ENCODE data around the gene SPIB.

SPIB gene

GRCh38 chr19:50476224-50476906 is 57.6 kb downstream of the SPIB start, which contains the start of the genes EMC10 and GARIN5A:
Gene EMC10 (plus strand): TSS chr19:50476507. CDS start chr19:50476545, 38 bp downstream.
Gene GARIN5A (minus strand): TSS chr19:50476848. CDS start chr19:50476388, 460 bp downstream.
- Histone ChIP-seq H3K27me3 (replicated peaks) (no peaks in the 10 kb centered on the region), H3K4me3 (ENCODE audit: low read depth, low read length) (peak within 1 kb of the TSS; percentile 87), H3K27ac (peak within 1 kb of the TSS; percentile 10), H3K36me3 (replicated peaks) (peaks cover 10% of the 10 kb centered on the region)
- DNase-seq = peak; percentile 92
- TF ChIP-seq, protein P1, sequence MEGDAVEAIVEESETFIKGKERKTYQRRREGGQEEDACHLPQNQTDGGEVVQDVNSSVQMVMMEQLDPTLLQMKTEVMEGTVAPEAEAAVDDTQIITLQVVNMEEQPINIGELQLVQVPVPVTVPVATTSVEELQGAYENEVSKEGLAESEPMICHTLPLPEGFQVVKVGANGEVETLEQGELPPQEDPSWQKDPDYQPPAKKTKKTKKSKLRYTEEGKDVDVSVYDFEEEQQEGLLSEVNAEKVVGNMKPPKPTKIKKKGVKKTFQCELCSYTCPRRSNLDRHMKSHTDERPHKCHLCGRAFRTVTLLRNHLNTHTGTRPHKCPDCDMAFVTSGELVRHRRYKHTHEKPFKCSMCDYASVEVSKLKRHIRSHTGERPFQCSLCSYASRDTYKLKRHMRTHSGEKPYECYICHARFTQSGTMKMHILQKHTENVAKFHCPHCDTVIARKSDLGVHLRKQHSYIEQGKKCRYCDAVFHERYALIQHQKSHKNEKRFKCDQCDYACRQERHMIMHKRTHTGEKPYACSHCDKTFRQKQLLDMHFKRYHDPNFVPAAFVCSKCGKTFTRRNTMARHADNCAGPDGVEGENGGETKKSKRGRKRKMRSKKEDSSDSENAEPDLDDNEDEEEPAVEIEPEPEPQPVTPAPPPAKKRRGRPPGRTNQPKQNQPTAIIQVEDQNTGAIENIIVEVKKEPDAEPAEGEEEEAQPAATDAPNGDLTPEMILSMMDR (IDR thresholded peaks at IDR 0.05; ENCODE audit: low read depth, low read length, missing control alignments) = no peak
- in situ Hi-C loops (cut with HindIII; ENCODE audit: low pct_ligation_motif_present, low sequenced_read_pairs) = no loop called here

- no peak for DNase-seq
- TF ChIP-seq, protein P1 (IDR thresholded peaks at IDR 0.05; ENCODE audit: low read depth, low read length, missing control alignments) = no peak
- Histone ChIP-seq H3K27me3 (replicated peaks) (no peaks in the 10 kb centered on the region), H3K4me3 (ENCODE audit: low read depth, low read length) (peak overlapping the region; percentile 87), H3K27ac (no peak overlapping the region), H3K36me3 (replicated peaks) (peaks cover 15% of the 10 kb centered on the region)
- in situ Hi-C loops (cut with HindIII; ENCODE audit: low pct_ligation_motif_present, low sequenced_read_pairs) = no loop called here
These were observed 58.1 kb downstream of the SPIB start for GRCh38 chr19:50476907-50477238.

GRCh38 chr19:50477751-50478515 is 59.2 kb downstream of the SPIB start:
- in situ Hi-C loops (cut with HindIII; ENCODE audit: low pct_ligation_motif_present, low sequenced_read_pairs) = no loop called here
- H3K27me3 ChIP-seq (replicated peaks) = no peaks in the 10 kb centered on the region
- TF ChIP-seq, protein P1 (IDR thresholded peaks at IDR 0.05; ENCODE audit: low read depth, low read length, missing control alignments) = no peak
- peaks cover 20% of the 10 kb centered on the region for H3K36me3 ChIP-seq (replicated peaks)
- H3K4me3 ChIP-seq (ENCODE audit: low read depth, low read length) = no peak overlapping the region
- no peak for DNase-seq
- no peak overlapping the region for H3K27ac ChIP-seq

- in situ Hi-C loops (cut with HindIII; ENCODE audit: low pct_ligation_motif_present, low sequenced_read_pairs) = no loop called here
- H3K27me3 ChIP-seq (replicated peaks) = no peaks in the 10 kb centered on the region
- H3K36me3 ChIP-seq (replicated peaks) = peaks cover 22% of the 10 kb centered on the region
- TF ChIP-seq, protein P1 (IDR thresholded peaks at IDR 0.05; ENCODE audit: low read depth, low read length, missing control alignments) = peak; percentile 79
- no peak overlapping the region for H3K4me3 ChIP-seq (ENCODE audit: low read depth, low read length)
- DNase-seq = peak; percentile 38
- no peak overlapping the region for H3K27ac ChIP-seq
These were observed 60.4 kb downstream of the SPIB start for GRCh38 chr19:50478901-50479715.

DNA sequence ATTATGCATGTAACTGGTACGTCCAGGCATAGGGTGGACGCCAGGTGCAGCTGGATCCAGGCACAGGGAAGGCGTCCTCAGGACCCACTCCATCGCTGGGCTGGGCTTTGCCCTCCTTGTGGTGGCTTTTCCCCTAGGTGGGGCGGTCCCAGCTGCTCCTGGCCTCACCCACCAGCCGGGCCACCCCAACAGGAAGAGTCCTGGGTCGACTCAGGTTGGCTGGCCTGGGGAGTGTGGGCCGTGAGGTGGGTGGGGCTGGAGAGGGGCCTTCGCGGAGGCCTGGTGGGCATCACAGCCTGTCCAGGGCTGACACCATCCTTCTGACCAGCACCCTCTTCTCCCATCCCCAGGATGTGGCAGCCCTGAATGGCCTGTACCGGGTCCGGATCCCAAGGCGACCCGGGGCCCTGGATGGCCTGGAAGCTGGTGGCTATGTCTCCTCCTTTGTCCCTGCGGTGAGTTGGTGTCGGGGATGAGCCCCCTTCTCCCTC is 61.1 kb downstream of the SPIB start:
- H3K27ac ChIP-seq = no peak overlapping the region
- H3K4me3 ChIP-seq (ENCODE audit: low read depth, low read length) = no peak overlapping the region
- in situ Hi-C loops (cut with HindIII; ENCODE audit: low pct_ligation_motif_present, low sequenced_read_pairs) = no loop called here
- peaks cover 22% of the 10 kb centered on the region for H3K36me3 ChIP-seq (replicated peaks)
- H3K27me3 ChIP-seq (replicated peaks) = no peaks in the 10 kb centered on the region
- TF ChIP-seq, protein P1 (IDR thresholded peaks at IDR 0.05; ENCODE audit: low read depth, low read length, missing control alignments) = no peak
- no peak for DNase-seq

Measured in brain microvascular endothelial cell (primary cell).